ENCODE results near the gene LAG3.

The LAG3 gene

DNA sequence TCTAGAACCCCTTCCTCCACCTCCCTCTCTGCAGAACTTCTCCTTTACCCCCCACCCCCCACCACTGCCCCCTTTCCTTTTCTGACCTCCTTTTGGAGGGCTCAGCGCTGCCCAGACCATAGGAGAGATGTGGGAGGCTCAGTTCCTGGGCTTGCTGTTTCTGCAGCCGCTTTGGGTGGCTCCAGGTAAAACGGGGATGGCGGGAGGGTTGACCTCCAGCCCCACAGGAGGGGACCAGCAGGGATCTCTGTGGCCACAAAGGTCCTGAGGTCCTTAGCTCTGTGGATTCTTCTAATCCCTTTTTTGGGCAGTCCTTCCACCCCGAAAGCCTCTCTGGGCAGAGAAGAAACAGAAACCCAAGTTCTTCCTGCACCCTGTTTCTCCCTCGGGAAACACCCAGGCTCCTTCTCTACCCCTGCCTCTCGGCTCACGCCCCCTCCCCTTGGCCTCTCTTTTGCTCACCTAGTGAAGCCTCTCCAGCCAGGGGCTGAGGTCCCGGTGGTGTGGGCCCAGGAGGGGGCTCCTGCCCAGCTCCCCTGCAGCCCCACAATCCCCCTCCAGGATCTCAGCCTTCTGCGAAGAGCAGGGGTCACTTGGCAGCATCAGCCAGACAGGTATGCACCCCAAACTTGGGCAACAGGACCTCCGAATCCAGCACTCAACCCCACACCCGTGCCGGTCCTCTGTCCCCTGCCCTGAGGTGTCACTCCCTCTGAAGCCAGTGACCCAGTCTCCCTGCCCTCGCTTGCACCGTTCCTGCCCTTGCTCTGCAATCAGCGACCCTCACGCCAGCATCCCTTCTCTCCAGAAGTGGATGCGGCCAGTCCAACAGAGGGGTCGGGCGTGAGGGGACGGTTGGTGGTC, 638 bp downstream of the LAG3 start:
- DNase-seq (ENCODE audit: low spot score): no peak

DNA sequence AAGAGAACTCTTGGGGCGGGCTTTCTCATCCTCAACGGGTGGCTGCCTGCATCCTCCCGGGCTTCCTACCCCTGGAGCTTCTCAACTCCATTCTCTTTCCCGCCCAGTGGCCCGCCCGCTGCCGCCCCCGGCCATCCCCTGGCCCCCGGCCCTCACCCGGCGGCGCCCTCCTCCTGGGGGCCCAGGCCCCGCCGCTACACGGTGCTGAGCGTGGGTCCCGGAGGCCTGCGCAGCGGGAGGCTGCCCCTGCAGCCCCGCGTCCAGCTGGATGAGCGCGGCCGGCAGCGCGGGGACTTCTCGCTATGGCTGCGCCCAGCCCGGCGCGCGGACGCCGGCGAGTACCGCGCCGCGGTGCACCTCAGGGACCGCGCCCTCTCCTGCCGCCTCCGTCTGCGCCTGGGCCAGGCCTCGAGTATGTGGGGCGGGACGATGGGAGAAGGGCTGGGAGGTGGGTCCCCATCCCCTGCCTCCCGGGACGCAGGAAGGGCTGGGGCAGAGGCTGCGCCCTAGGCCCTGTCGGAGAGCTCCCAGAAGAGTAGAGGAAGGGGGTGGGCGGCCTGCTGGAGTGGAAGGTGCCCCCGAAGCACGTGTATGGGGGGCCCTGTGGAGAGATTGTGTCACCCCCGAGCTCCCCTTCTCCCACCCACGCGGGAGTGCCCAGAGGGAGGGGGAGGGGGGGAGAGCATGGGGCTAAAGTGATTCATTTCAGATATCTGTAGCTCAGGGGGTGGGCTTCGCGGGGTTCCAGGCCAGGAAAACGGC, 1.5 kb downstream of the LAG3 start:
- DNase-seq (ENCODE audit: low spot score): no peak

DNA sequence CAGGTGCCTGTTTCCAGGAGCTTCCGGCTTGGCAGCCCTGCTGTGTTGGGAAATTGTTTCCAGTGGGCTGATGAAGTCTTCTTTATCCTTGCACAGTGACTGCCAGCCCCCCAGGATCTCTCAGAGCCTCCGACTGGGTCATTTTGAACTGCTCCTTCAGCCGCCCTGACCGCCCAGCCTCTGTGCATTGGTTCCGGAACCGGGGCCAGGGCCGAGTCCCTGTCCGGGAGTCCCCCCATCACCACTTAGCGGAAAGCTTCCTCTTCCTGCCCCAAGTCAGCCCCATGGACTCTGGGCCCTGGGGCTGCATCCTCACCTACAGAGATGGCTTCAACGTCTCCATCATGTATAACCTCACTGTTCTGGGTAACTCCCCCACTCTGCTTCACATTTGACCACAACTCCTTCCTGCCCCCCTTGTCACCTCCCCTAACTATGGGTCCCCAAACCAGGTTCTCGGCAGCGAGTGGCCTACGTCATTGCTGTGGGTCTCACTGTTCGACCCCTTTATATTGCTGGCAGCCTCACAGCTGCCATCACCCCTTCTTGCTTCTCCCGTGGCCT, 2.3 kb downstream of the LAG3 start:
- peak; percentile 58 for DNase-seq (ENCODE audit: low spot score)

DNA sequence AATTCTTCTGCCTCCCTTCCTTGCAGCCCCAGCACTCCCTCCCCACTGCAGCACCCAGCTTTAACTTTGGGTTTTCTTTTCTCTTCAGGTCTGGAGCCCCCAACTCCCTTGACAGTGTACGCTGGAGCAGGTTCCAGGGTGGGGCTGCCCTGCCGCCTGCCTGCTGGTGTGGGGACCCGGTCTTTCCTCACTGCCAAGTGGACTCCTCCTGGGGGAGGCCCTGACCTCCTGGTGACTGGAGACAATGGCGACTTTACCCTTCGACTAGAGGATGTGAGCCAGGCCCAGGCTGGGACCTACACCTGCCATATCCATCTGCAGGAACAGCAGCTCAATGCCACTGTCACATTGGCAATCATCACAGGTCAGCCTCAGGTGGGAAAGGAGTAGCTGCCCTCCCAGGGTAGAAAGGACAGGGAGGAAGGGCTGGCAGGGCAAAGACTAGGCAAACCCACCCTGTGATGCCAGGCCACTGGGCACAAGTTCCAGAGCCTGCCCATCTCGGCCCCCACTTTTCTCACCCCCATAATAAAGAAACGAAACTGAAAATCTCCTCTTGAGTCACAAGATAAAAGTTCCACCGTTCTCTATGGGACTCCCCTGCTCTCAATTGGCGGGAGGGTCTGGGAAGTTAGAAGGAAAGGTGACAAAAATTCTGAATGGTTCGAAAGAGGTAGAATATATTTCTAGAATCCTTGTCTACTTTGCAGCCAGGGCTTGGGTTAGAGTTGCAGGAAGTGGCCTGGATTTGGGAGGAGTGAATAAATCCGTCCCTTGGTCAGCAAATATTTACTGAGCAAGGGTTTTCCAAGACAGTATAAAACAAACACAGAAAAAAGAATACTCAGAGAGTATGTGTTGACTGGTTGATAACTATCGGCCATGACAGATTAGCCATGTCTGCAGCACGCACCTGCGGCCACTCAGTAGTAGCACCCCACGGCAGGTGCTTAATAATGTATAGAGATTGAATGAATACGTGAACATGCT, 3.2 kb downstream of the LAG3 start:
- DNase-seq (ENCODE audit: low spot score): no peak

DNA sequence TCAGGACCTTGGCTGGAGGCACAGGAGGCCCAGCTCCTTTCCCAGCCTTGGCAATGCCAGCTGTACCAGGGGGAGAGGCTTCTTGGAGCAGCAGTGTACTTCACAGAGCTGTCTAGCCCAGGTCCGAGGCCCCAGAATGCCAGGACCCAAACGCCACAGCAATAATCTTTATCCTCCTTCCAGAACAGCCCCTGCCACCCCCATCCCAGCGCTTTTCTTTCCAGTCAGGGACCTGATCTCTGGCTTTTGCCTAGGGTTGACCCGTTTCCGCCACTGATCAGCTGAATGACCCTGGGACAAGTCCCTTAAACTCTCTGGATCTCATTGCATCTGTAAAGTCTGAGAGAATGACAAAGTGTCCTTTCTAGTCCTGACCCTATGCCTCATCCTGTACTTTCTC, 5.1 kb downstream of the LAG3 start:
- no peak for DNase-seq (ENCODE audit: low spot score)

DNA sequence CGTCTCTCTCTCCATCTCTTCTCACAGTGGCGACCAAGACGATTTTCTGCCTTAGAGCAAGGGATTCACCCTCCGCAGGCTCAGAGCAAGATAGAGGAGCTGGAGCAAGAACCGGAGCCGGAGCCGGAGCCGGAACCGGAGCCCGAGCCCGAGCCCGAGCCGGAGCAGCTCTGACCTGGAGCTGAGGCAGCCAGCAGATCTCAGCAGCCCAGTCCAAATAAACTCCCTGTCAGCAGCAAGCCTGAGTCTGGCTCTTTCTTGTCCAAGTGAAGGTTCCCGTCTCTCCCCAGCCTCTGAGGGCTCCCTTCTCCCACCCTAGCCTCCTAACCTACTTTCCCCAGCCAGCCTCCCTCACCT, 5.9 kb downstream of the LAG3 start:
- no peak for DNase-seq (ENCODE audit: low spot score)

DNA sequence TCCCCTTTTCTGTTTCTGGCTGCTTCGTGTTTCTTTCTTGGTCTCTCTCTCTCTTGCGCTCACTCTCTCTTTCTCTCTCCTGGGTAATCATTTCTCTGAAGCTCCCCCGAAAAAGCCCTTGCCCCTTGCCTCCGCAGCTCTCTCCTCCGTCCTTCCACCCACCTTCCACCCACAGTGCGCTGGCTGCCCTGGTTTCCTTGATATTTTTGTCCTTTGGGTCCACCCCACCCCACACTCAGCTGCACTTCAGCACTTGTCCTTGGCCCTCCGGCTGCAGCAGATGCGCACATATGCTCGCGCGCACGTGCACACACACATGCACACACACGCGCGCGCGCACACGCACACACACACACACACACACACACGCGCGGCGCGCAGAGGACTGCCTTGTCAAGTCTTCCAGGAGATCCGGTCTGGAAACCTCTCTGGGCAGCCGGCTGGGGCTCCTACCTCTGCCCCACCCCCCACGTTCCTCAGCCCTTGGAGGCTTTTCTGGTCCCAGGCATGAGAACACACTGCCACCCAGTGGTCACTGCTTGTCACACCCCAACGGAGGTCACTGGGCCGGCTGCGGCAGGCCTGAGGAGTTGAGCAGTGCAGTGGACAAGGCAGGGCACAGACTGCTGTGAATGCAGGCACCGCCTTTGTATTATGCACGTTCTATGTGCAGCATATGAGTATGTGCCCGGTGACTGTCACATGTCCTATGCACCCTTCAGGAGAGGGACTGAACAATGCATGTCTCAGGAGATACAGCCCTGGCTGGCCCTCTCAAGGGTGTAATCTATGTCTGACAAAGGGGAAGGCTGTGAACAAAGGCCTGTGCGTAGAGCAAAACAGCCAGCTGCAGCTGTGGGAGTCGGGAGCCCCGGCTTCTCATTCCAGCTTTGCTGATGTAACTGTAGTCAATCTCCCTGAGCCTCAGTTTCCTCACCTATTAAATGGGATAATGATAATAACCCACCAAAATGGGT, 6.5 kb downstream of the LAG3 start:
- peak; percentile 89 for DNase-seq (ENCODE audit: low spot score)

DNA sequence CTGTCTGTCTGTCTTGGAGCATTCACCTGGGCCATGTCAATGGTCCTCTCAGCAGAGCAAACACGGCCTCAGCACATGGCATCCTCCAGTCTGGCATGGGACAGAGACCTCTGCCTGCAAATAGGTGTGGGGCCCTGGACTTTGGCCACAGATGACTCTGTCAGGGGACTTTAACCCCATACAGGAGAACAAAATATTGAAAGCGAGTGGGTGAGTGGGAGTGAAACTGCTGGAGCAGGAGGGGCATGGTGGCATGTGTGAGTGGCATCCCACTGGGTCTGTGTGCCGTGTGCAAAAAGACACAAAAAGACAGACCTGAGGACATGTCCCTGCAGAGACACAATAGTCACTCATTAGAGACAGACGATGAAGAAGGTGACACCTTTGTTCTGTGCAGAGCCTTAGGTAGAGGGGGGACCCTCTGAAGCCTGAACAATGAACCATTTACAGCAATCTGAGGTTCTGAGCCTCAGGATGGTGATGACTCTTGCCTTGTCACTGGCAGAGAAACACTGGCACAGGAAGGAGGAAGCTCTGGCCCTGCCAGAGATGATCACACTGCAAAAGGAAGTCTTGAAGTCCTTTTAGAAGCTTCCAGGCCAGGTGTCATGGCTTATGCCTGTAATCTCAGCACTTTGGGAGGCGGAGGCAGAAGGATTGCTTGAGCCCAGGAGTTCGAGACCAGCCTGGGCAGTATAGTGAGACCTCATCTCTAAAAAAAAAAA, 7.5 kb downstream of the LAG3 start:
- no peak for DNase-seq (ENCODE audit: low spot score)

DNA sequence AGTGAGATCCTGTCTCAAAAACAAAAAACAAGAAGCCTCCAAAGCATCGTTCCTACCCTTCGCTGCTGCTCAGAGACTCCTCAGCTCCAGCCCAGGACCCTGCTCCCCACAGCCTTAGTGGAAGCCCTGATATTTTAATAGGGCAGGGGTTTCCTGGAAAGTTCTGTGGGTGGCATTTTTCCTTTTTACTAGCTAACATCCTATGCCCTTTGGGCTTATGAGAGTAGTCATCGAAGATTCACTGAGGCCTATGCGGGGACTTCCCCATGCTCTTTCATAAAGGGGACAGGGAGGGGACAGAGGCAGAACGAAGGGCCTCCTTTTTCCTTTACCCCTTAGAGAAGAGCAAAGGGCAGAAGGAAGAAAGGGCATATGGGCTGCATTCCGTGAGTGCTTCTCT, 8.3 kb downstream of the LAG3 start:
- no peak for DNase-seq (ENCODE audit: low spot score)

DNA sequence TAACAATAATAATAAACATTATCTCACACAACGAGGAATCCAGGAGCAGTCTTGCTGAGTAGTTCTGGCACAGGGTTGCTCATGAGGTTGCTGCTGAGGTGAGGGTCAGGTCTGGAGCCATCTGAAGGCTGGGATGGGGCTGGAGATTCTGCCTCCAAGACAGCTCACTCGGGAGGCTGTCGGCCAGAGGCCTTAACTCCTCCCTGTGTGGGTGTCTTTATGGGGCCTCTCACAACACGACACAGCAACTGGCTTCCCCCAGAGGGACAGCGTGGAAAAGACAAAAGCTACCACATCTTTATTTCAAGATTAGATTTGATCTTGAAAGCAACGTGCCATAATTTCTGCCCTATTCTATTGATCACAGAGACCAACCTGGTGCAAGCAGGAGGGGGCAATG, 9.8 kb downstream of the LAG3 start:
- DNase-seq (ENCODE audit: low spot score): no peak

DNA sequence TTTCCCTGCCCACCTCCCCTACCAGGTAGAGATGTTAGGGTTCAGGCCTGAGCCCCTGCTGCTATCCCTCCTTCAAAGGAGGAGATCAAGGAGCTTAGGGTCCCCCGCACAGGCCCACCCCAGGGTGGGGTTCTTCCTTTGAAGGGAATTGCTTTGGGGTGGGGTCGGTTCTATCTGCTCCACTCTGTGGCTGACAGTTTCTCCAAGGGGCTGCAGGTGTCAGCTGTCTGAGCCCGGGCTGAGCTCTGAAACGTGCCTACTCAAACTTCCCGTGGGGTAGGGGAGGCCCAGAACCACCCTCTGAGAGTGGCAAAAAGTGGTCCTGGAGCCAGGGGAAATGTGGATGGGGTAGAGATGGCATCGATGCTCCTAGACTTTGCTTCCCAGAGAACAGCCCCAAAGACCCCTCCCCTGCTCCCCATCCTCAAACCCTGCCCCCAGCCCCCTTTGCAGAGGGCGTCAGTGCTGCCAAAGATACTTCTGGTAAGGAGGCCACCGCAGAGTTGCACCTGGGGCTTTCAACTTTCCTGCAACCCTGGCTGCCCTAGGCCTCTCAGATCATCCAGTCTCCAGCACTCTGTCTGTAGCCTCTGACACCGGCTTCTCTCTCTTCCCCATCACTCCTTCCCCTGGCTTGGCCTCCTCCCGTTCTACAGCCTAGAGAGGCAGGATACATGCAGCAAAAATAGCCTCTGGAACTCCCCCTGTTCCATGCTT, 10.7 kb downstream of the LAG3 start:
- no peak for DNase-seq (ENCODE audit: low spot score)

DNA sequence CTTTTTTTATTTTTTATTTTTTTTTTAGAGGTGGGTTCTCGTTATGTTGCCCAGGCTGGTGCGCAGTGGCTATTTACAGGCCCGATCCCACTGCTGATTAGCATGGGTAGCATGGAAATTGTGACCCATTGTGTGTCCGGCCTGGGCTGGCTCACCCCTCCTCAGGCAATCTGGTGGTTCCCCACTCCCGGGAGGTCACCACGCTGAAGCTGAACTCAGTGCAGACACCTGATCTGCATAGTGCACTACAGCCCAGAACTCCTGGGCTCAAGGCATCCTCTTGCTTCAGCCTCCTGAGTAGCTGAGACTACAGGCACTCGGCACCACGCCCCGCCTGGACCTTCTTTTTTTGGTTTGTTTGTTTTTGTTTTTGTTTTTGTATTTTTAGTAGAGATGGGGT, 11.5 kb downstream of the LAG3 start:
- no peak for DNase-seq (ENCODE audit: low spot score)

DNA sequence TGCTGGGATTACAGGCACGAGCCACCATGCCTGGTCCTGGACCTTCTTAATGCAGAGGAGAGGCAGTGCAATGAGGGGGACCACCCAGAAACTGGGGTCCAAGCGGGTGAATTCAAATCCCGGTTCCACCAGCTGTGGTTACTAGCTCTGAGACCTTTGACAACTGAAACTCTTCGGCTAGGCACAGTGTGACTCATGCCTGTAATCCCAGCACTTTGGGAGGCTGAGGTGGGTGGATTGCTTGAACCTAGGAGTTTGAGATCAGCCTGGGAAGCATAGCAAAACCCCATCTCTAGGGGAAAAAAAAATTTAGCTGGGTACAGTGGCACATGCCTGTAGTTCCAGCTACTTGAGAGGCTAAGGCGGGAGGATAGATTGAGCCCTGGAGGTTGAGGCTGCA, 12.0 kb downstream of the LAG3 start:
- no peak for DNase-seq (ENCODE audit: low spot score)

DNA sequence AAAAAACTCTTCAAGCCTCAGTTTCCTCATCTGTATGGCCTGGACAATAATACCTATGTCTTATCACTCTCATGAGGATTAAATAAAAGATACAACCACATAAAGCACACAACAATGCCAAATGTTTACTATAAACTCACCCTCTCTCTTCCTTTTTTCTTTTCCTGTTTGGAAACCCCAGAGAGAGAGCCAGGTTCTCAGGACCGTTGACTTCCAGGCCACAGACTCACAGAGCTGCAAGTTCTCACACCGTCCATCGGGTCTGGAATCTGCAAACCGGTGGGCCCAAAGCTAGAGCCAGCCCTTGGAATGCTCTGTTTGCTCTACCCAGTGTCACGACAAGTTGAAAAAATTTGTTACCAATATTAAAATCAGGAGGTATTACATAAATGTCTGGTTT, 12.4 kb downstream of the LAG3 start:
- no peak for DNase-seq (ENCODE audit: low spot score)

DNA sequence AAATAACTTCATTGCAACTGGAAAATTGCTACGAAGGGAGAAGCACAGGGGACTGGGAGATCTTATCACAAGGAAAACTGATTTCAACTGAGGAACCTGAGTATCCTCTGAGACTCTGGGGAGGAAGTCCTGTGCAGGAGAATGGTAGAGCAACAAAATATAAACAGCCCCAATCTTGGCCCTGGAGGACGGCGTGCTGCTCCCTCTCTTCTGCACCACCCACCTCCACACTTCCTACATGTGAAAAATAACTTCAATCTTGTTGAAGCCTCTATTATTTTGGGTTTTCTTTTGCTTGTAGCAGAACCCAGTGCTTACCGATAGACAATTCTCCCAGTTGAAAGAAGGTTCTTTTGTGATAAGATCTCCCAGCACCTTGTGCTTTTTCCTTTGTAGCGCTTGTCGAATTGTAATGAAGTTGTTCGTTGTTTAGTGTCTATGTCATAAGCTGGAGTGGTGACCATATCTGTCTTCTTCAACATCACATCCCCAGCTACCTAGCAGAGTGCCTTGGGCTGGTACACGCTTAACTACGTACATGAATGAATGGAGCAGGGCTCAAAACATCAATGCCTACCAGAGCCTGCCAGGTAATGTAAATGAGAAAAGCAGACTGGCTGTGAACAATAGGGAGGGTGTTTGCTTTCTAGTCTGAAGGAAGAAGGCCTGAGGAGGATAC, 14.2 kb downstream of the LAG3 start:
- no peak for DNase-seq (ENCODE audit: low spot score)

DNA sequence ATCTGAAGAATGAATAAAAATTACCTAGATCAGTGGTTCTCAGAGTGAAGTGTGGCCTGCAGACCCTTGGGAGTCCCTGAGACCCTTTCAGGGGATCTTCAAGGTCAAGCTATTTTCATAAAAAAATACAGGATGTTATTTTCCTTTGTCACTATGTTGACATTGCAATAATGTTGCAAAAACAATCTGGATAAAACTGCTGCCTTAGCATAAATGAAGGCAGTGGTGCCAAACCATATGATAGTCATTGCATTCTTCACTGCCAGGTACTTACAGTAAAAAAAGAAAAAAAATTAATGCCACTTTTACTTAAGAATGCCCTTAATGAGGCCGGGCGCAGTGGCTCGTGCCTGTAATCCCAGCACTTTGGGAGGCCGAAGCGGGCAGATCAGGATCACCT, 15.0 kb downstream of the LAG3 start:
- no peak for DNase-seq (ENCODE audit: low spot score)

DNA sequence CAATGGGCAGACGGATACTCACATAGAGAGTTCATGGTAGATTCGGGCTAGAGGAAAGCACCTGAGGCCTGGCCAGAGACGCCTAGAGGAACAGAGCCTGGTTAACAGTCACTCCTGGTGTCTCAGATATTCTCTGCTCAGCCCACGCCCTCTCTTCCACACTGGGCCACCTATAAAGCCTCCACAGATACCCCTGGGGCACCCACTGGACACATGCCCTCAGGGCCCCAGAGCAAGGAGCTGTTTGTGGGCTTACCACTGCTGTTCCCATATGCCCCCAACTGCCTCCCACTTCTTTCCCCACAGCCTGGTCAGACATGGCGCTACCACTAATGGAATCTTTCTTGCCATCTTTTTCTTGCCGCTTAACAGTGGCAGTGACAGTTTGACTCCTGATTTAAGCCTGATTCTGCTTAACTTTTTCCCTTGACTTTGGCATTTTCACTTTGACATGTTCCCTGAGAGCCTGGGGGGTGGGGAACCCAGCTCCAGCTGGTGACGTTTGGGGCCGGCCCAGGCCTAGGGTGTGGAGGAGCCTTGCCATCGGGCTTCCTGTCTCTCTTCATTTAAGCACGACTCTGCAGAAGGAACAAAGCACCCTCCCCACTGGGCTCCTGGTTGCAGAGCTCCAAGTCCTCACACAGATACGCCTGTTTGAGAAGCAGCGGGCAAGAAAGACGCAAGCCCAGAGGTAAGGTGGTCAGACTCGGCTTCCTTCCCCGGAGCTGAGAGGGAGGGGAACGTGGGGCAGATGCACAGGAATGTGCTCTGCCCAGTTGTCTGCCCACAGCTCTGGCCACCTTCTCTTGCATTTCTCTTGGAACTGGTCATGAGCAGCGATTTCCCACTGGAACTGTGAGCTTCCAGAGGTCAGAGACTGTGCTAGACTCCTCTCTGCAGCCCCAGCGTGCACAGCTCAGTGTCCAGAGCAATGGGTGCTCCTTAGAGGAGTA, 16.9 kb downstream of the LAG3 start, which contains the start of gene CD4:
TSS of gene CD4 (plus strand) at position 557 of the 953 bp plus-strand sequence. CDS start 10,611 bp downstream, outside the sequence.
- peak; percentile 68 for DNase-seq (ENCODE audit: low spot score)
